ENCODE measurements around the gene SH3GL1. TPM values are rescaled to one million over a fixed set of nuclear protein-coding genes. Genes with fewer than 3 reads are reported as not detected.
"Not testable (repeated sequence)": the region's sequence is repeated elsewhere in the genome, so short reads cannot be mapped to it uniquely, and the experiment has no call there.

The SH3GL1 gene
- total RNA-seq, 1 donor from 2014 or later, result 65.6 TPM

GRCh38 chr19:4350111-4350510 is 50.2 kb downstream of the SH3GL1 start:
- H3K4me3 ChIP-seq, result no peak overlapping the region
- H3K9me3 ChIP-seq, result no peaks in the 10 kb centered on the region
- intact Hi-C loops (cut with DNase I), result no loop called here
- DNase-seq (ENCODE audit: extremely low spot score in 2 of 2), result no peak
- no peak for TF ChIP-seq POLR2AphosphoS5 (IDR thresholded peaks at IDR 0.05; ENCODE audit: insufficient read depth in 1 of 2, low read depth in 1 of 2)
- no peak overlapping the region for H3K27ac ChIP-seq
- no peaks in the 10 kb centered on the region for H3K27me3 ChIP-seq
- peaks cover 0 to 12% of the 10 kb centered on the region in 2 donors for H3K36me3 ChIP-seq
- no peaks in the 10 kb centered on the region for H3K4me1 ChIP-seq

GRCh38 chr19:4349225-4349624 is 51.1 kb downstream of the SH3GL1 start:
- peaks cover 0 to 12% of the 10 kb centered on the region in 2 donors for H3K36me3 ChIP-seq
- not testable (repeated sequence) for H3K27me3 ChIP-seq

GRCh38 chr19:4347521-4347920 is 52.8 kb downstream of the SH3GL1 start:
- intact Hi-C loops (cut with DNase I), result no loop called here

More at GRCh38 chr19:4349225-4349624, 51.1 kb downstream of the SH3GL1 start:
- DNase-seq (ENCODE audit: extremely low spot score in 2 of 2); intact Hi-C loops (cut with DNase I); H3K27ac ChIP-seq; H3K4me1 ChIP-seq; H3K9me3 ChIP-seq; H3K4me3 ChIP-seq: not testable (repeated sequence)

GRCh38 chr19:4346020-4346383 is 54.3 kb downstream of the SH3GL1 start:
- Histone ChIP-seq H3K4me1 (peaks cover 12% of the 10 kb centered on the region), H3K27me3 (no peaks in the 10 kb centered on the region), H3K27ac (no peak overlapping the region), H3K36me3 (peaks cover 0 to 12% of the 10 kb centered on the region in 2 donors), H3K9me3 (no peaks in the 10 kb centered on the region), H3K4me3 (no peak overlapping the region)
- no peak for DNase-seq (ENCODE audit: extremely low spot score in 2 of 2)
- no peak for TF ChIP-seq POLR2A (IDR thresholded peaks at IDR 0.05)
- no peak for TF ChIP-seq POLR2AphosphoS5 (IDR thresholded peaks at IDR 0.05; ENCODE audit: insufficient read depth in 1 of 2, low read depth in 1 of 2)
- no peak for TF ChIP-seq CTCF (IDR thresholded peaks at IDR 0.05)
- intact Hi-C loops (cut with DNase I), result no loop called here

More at GRCh38 chr19:4347521-4347920, 52.8 kb downstream of the SH3GL1 start:
- H3K27ac ChIP-seq, result no peak overlapping the region
- H3K9me3 ChIP-seq, result no peaks in the 10 kb centered on the region
- no peak overlapping the region for H3K4me3 ChIP-seq
- DNase-seq (ENCODE audit: extremely low spot score in 2 of 2), result no peak
- peaks cover 0 to 12% of the 10 kb centered on the region in 2 donors for H3K36me3 ChIP-seq
- TF ChIP-seq POLR2AphosphoS5 (IDR thresholded peaks at IDR 0.05; ENCODE audit: insufficient read depth in 1 of 2, low read depth in 1 of 2), result no peak
- no peak for TF ChIP-seq CTCF (IDR thresholded peaks at IDR 0.05)
- no peak for TF ChIP-seq POLR2A (IDR thresholded peaks at IDR 0.05)
- no peaks in the 10 kb centered on the region for H3K27me3 ChIP-seq
- H3K4me1 ChIP-seq, result peaks cover 7% of the 10 kb centered on the region

- H3K27ac ChIP-seq, result no peak overlapping the region
- H3K4me1 ChIP-seq, result peaks cover 12% of the 10 kb centered on the region
- intact Hi-C loops (cut with DNase I), result no loop called here
Observed at GRCh38 chr19:4345342-4346019, 54.9 kb downstream of the SH3GL1 start.

More at GRCh38 chr19:4345342-4346019, 54.9 kb downstream of the SH3GL1 start:
- Histone ChIP-seq H3K4me3 (no peak overlapping the region), H3K27me3 (no peaks in the 10 kb centered on the region), H3K9me3 (no peaks in the 10 kb centered on the region), H3K36me3 (peaks cover 0 to 12% of the 10 kb centered on the region in 2 donors)
- TF ChIP-seq POLR2AphosphoS5 (IDR thresholded peaks at IDR 0.05; ENCODE audit: insufficient read depth in 1 of 2, low read depth in 1 of 2) (no peak), POLR2A (IDR thresholded peaks at IDR 0.05) (no peak), CTCF (IDR thresholded peaks at IDR 0.05) (no peak)
- DNase-seq (ENCODE audit: extremely low spot score in 2 of 2), result no peak
